HepG2 (cell line): ENCODE data around the gene PRDX3. TPM values are rescaled to one million over a fixed set of nuclear protein-coding genes. Genes with fewer than 3 reads are reported as not detected.

ENCODE experiments used
- ARID5B ChIP-seq: IDR thresholded peaks from 2 replicates; pipeline ENCODE4 v1.4.0; 2020; ENCODE audit warnings: mild to moderate bottlenecking, missing genetic modification reagents
- ATF4 ChIP-seq, 2 experiments: fragments of 450-650 bp in 1 of 2; sonication (generic) in 1 of 2; formaldehyde crosslinking; IDR thresholded peaks; 2 replicates each; pipeline versions ENCODE4 v1.5.0 to v1.8.0; 2020 to 2022; ENCODE audit warnings: mild to moderate bottlenecking in 1 of 2, missing genetic modification reagents in 1 of 2
- DNMT3B ChIP-seq: conservative IDR thresholded peaks from 2 replicates; pipeline ENCODE4 v1.6.1; 2016; ENCODE audit warnings: missing biosample characterization, control low read depth
- FOXP4 ChIP-seq: sonication (generic); formaldehyde crosslinking; IDR thresholded peaks from 2 replicates; pipeline ENCODE4 v1.4.0; 2020; ENCODE audit warnings: missing genetic modification reagents
- MLXIP ChIP-seq: sonication (generic); formaldehyde crosslinking; IDR thresholded peaks from 2 replicates; pipeline ENCODE4 v1.9.0; 2021; ENCODE audit warnings: missing genetic modification reagents, borderline replicate concordance
- POLR2G ChIP-seq: fragments of 200-400 bp; formaldehyde crosslinking; IDR thresholded peaks from 2 replicates; pipeline ENCODE4 v1.6.1; 2018; ENCODE audit warnings: mild to moderate bottlenecking, low read depth, low read length, moderate library complexity
- SALL1 ChIP-seq: sonication (generic); formaldehyde crosslinking; IDR thresholded peaks from 2 replicates; pipeline ENCODE4 v1.8.0; 2022; ENCODE audit warnings: mild to moderate bottlenecking, missing genetic modification reagents
- SAP130 ChIP-seq: IDR thresholded peaks from 2 replicates; pipeline ENCODE4 v1.6.1; 2016; ENCODE audit warnings: low read depth
- SP5 ChIP-seq: IDR thresholded peaks from 2 replicates; pipeline ENCODE4 v1.6.1; 2016; ENCODE audit warnings: low read depth, borderline replicate concordance
- TEAD3 ChIP-seq: optimal IDR thresholded peaks from 2 replicates; pipeline ENCODE3; 2016; ENCODE audit warnings: borderline replicate concordance
- ZBTB7B ChIP-seq: sonication (generic); formaldehyde crosslinking; IDR thresholded peaks from 2 replicates; pipeline ENCODE4 v1.4.0; 2020; ENCODE audit warnings: missing genetic modification reagents
- ZNF274 ChIP-seq: sonication (generic); formaldehyde crosslinking; IDR thresholded peaks from 2 replicates; pipeline ENCODE4 v1.5.1; 2020; ENCODE audit warnings: mild to moderate bottlenecking, missing genetic modification reagents
- ZNF281 ChIP-seq: sonication (generic); formaldehyde crosslinking; IDR thresholded peaks from 2 replicates; pipeline ENCODE4 v1.4.0; 2020; ENCODE audit warnings: missing genetic modification reagents, borderline replicate concordance
- ZNF414 ChIP-seq: sonication (generic); formaldehyde crosslinking; IDR thresholded peaks from 2 replicates; pipeline ENCODE4 v1.5.0; 2020; ENCODE audit warnings: missing genetic modification reagents
- ZNF501 ChIP-seq: sonication (generic); formaldehyde crosslinking; IDR thresholded peaks from 2 replicates; pipeline ENCODE4 v1.5.1; 2020; ENCODE audit warnings: mild to moderate bottlenecking, moderate library complexity, missing genetic modification reagents
- polyA plus RNA-seq, 8 experiments: library from polyadenylated mRNA; depleted of rRNA in 3 of 8; stranded (reverse) in 7 of 8; unstranded in 1 of 8; fragments of >200 nt; fragmentation: Illumina TruSeq in 4 of 8; extraction: Trizol in 4 of 8; gene quantifications; 2 replicates each; pipeline versions ENCODE4 v1.2.1 to v1.2.3, GENCODE V29; 2011 to 2016; ENCODE audit warnings: low read depth in 4 of 8, missing spikeins in 1 of 8, mixed read lengths in 1 of 8; ENCODE audit not compliant: insufficient read depth in 1 of 8
- total RNA-seq, 5 experiments: library from RNA; depleted of rRNA; stranded (reverse); fragments of >200 nt; fragmentation: Illumina TruSeq; extraction: Trizol; gene quantifications; 2 replicates each; pipeline ENCODE4 v1.2.3, GENCODE V29; 2016; ENCODE audit warnings: low read depth in 1 of 5

The PRDX3 gene
- total and polyA plus RNA-seq, 2 of the 13 experiments (the other 11 are each of a cell fraction or from before 2014, with no cell fraction given): 407 to 565 TPM

GRCh38 chr10:119222537-119222936 is 43.9 kb upstream of the PRDX3 start (continued):
- TF ChIP-seq ATF4 (CRISPR knock-in tag; IDR thresholded peaks at IDR 0.05) (no peak), ZNF281 (CRISPR knock-in tag) (peak; percentile 16; the same call in 1 of the 2 replicates), MLXIP (CRISPR knock-in tag) (no peak), TEAD3 (CRISPR knock-in tag) (peak; percentile 16), ZNF274 (CRISPR knock-in tag) (0 out of 2 replicates have a peak, but pooled peaks have one; percentile 51), DNMT3B (CRISPR knock-in tag) (0 out of 2 replicates have a peak, but pooled peaks have one; percentile 54), ARID5B (CRISPR knock-in tag) (peak; percentile 67), ZNF414 (CRISPR knock-in tag) (no peak), ZNF501 (CRISPR knock-in tag) (peak; percentile 68), ZBTB7B (CRISPR knock-in tag) (0 out of 2 replicates have a peak, but pooled peaks have one; percentile 42), SALL1 (CRISPR knock-in tag) (peak; percentile 25; the same call in 1 of the 2 replicates), POLR2G (peak; percentile 30; the same call in 1 of the 2 replicates), SP5 (CRISPR knock-in tag) (0 out of 2 replicates have a peak, but pooled peaks have one; percentile 38), FOXP4 (CRISPR knock-in tag) (peak; percentile 59), SAP130 (CRISPR knock-in tag) (0 out of 2 replicates have a peak, but pooled peaks have one; percentile 12)
